HL-60 (cell line): ENCODE measurements around the gene TAB2.

Source experiments
- CTCF ChIP-seq: IDR thresholded peaks from one replicate; pipeline ENCODE4 v1.5.1; 2011; ENCODE audit warnings: low read length, control low read depth, inconsistent platforms; ENCODE audit not compliant: insufficient read depth
- GABPA ChIP-seq: IDR thresholded peaks from 2 replicates; pipeline ENCODE4 v1.6.1; 2012; ENCODE audit warnings: low read depth
- TF ChIP-seq, protein P1 (sequence below): IDR thresholded peaks from 2 replicates; pipeline ENCODE4 v1.6.1; 2012; ENCODE audit warnings: low read depth; ENCODE audit not compliant: insufficient replicate concordance

GRCh38 chr6:149363154-149363553 lies 45.6 kb downstream of the TAB2 start:
- no peak for TF ChIP-seq CTCF
- no peak for TF ChIP-seq GABPA
- TF ChIP-seq, protein P1, sequence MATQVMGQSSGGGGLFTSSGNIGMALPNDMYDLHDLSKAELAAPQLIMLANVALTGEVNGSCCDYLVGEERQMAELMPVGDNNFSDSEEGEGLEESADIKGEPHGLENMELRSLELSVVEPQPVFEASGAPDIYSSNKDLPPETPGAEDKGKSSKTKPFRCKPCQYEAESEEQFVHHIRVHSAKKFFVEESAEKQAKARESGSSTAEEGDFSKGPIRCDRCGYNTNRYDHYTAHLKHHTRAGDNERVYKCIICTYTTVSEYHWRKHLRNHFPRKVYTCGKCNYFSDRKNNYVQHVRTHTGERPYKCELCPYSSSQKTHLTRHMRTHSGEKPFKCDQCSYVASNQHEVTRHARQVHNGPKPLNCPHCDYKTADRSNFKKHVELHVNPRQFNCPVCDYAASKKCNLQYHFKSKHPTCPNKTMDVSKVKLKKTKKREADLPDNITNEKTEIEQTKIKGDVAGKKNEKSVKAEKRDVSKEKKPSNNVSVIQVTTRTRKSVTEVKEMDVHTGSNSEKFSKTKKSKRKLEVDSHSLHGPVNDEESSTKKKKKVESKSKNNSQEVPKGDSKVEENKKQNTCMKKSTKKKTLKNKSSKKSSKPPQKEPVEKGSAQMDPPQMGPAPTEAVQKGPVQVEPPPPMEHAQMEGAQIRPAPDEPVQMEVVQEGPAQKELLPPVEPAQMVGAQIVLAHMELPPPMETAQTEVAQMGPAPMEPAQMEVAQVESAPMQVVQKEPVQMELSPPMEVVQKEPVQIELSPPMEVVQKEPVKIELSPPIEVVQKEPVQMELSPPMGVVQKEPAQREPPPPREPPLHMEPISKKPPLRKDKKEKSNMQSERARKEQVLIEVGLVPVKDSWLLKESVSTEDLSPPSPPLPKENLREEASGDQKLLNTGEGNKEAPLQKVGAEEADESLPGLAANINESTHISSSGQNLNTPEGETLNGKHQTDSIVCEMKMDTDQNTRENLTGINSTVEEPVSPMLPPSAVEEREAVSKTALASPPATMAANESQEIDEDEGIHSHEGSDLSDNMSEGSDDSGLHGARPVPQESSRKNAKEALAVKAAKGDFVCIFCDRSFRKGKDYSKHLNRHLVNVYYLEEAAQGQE = no peak
